HTR-8/SVneo (cell line): ENCODE measurements around the gene GMPR.
A peak's percentile ranks its signal among the peaks of the same experiment; 100 is the strongest.

Experiments
- DNase-seq: peaks from one replicate; pipeline ENCODE4 v3.0.0; 2011; ENCODE audit warnings: low spot score, mixed read lengths; ENCODE audit not compliant: insufficient read length
- FAIRE-seq: peaks from 2 replicates; lab custom pipeline; 2011; peaks lifted over from hg19 to GRCh38; lab: Jason Lieb, UNC

GMPR gene

GRCh38 chr6:16292942-16293341, 54.6 kb downstream of the GMPR start:
- DNase-seq, result no peak
- no peak for FAIRE-seq

GRCh38 chr6:16294371-16294770, 56.0 kb downstream of the GMPR start:
- no peak for FAIRE-seq
- no peak for DNase-seq

DNA sequence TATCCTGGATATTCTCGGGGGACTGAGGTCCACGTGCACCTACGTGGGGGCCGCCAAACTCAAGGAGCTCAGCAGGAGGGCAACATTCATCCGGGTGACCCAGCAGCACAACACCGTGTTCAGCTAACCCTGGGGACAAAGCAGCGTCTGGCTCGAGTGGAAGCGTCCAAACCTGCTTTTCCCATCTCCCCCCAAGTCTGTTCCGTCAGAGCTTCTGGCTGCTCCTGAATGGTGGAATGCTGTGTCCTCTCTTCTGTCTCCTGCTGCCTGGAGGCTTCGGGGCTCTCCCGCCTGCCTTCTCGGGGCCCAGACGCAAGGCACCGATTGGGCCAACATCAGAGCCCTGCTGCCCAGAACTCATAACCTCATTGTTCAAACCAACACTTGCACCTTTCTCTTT, 56.7 kb downstream of the GMPR start:
- FAIRE-seq, result no peak
- DNase-seq, result no peak

GRCh38 chr6:16295471-16295870, 57.1 kb downstream of the GMPR start:
- no peak for FAIRE-seq
- DNase-seq, result no peak

DNA sequence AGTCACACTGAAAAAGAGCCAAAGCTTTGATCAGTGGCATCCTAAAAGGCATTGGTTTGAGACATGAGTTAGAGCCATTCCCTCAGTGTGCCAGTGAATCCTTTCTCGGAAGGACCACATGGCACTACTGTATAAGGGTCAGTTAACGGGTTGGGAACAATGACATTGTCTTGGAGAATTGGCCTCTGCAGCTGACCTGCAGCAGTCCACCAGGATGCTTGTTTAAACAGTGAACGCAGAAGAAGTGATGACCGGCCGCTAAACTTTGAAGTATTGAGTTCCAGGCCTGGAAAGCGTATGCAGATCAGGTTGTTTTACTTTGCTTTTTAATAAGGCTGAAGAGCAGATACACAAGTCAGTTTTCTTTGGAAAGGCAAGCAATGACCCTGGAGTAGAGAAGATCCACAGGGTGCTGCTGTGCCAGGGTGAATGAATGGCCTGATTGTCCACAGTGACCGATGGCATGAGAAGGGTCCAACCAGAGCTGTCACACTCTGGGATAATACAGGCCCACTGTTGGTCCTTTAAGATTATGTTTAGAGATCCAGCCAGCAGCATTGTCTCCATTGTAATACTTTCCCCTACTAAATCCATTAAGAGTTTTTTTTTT, 57.8 kb downstream of the GMPR start:
- DNase-seq (no peak), FAIRE-seq (no peak)

GRCh38 chr6:16299861-16300260, 61.5 kb downstream of the GMPR start:
- FAIRE-seq (no peak), DNase-seq (no peak)

GRCh38 chr6:16301511-16301910, 63.1 kb downstream of the GMPR start:
- FAIRE-seq (no peak), DNase-seq (no peak)

DNA sequence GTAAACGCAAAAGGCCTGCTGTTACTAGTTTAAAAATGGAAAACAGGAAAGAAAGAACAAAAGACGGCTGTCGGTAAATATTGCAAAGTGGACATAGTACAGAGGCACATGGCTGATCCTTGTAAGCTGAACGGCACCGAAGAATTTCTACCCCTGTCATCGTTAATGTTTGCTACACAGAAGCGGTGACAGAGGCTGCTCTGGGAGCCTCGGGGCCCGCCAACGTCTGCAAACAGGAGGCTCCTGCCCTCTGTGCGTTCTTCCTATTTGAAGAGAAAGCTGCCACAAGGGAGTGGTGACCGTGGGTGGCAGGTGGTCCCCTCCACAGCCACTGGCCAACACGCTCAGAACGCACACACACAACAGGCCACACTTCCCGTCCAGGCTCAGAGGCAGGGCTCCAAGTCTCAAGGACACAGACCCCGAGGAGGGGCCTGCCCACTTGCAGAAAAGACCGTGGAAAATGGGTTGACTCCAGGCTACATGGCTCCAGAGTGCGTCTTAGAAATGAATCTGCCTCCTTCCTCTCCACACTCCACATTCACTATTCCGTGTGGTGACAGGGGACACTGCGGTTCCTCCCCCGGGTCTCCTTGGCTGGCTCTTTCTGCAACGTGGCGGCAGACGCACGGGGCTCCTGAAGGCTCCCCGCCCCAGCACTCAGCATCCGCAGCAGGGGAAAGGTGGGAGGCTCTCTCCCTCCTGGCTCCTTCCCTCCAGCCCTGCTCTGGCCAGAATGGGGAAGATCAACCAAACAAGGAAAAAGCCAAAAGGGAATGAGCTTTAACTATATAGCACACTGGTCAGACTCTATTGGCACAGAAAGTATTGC, 64.5 kb downstream of the GMPR start:
- FAIRE-seq (no peak), DNase-seq (no peak)

DNA sequence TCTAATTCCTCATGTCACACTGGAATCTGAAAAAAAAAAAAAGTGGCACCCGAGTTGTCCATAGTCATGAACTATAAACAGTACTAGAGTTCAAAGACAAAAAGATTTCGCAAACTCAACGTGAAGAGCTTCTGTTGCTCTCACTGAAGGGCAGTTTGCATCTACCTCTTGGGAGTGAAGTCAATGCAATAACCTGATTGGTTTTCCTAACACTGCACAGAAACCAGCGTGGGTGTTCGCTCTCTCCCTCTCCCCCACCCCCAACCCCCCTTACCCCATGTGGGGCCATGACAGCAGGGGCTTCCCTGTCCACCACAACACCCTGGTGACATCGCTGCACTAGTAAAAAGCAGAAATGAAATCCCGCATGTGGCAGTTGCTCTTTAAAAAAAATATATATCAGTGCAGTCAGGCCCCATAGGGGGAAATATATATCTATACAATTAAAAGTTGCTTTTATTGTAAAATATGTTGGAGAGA, 66.9 kb downstream of the GMPR start:
- DNase-seq (no peak), FAIRE-seq (no peak)

GRCh38 chr6:16305788-16306187, 67.4 kb downstream of the GMPR start:
- no peak for FAIRE-seq
- DNase-seq, result no peak

GRCh38 chr6:16306334-16306733, 67.9 kb downstream of the GMPR start:
- DNase-seq (no peak), FAIRE-seq (no peak)

- FAIRE-seq (no peak), DNase-seq (no peak)
Observed at GRCh38 chr6:16311763-16312162, 73.4 kb downstream of the GMPR start.

GRCh38 chr6:16313732-16314131, 75.3 kb downstream of the GMPR start:
- DNase-seq (no peak), FAIRE-seq (no peak)

DNA sequence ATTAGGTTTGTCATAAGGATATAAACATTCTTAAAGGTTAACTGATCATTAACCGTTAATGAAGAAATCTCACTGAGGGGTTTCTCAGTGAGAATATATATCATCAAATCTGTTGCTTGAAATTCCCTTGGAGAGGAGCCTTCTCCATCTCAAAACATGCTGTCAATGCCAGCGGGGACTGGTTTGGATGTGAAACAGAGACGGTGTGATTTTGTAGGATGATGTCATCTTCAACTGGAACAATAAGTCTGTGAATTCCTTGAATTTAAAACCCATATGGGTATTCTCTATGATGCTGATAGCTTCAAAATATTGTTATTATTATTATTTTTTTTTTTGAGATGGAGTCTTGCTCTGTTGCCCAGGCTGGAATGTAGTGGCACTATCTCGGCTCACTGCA, 75.9 kb downstream of the GMPR start:
- no peak for FAIRE-seq

DNA sequence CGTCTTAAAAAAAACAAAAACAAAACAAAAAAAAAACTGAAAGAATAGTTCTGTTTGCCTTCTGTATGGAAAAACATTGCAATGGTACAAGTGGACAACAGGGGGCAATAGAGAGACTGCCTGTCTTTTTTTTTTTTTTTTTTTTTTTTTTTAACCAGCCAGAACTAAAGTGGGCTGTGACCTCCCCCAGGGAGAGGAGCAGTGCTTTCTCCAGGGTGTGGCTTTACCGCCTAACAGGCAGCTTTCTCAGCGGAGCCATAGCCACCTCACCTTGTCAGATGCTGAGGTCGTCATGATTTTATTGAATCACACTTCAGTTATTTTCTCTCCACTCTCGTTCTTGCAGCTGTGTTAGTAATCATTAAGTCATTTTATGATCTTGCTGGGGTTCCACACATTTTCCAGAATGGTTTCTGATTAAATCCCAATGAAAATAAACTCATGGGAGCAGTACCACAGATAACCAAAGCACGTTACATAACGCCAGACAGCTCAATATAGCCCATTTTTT, 78.4 kb downstream of the GMPR start:
- no peak for FAIRE-seq
- peak; percentile 58 for DNase-seq

More for the DNA sequence above, 75.9 kb downstream of the GMPR start:
- no peak for DNase-seq

DNA sequence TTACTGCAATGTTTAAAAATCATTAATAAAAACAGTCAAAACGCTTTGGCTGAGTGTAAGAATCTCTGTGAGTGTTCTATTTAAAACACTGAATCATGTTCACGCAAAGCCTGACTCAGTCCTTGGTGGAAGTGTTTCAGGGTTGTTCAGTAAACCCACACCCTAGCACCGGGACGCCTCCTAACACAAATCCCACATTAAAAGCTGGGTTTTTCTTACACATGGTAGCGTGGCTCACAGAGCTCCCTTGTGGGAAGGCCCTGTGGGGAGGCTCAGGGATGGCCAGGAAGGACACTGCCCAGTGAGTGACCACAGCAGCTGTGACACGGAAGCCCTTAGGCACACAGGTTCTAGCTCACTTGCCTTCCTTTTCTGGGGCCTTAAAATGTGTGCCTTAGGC, 80.2 kb downstream of the GMPR start:
- FAIRE-seq (peak; percentile 44), DNase-seq (no peak)

DNA sequence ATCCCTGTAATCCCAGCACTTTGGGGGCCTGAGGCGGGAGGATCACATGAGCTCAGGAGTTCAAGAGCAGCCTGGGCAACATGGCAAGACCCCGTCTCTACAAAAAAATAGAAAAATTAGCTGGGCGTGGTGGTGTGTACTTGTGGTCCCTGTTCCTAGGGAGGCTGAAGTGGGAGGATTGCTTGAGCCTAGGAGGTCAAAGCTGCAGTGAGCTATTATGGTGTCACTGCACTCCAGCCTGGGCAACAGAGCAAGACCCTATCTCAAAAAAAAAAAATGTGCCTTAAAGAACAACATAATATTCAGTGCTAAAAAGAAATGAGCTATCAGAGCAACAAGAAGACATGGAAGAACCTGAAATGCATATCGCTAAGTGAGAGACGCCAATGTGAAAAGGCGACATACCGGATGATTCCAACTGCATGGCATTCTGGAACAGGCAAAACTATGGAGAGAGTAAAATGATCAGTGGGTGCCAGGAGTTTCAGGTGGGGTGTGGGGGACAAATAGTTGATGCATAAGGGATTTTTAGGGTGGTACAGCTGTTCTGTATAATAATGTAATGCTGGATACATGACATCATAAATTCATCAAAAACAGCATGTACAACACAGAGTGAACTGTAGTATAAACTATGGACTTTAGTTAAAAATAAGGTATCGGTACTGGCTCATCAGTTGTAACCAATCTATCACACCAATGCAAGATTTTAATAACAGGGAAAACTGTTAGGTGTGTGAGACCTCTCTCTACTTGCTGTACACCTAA, 80.8 kb downstream of the GMPR start:
- DNase-seq (no peak), FAIRE-seq (no peak)

GRCh38 chr6:16319813-16320532, 81.6 kb downstream of the GMPR start:
- FAIRE-seq (no peak), DNase-seq (peak; percentile 76)

DNA sequence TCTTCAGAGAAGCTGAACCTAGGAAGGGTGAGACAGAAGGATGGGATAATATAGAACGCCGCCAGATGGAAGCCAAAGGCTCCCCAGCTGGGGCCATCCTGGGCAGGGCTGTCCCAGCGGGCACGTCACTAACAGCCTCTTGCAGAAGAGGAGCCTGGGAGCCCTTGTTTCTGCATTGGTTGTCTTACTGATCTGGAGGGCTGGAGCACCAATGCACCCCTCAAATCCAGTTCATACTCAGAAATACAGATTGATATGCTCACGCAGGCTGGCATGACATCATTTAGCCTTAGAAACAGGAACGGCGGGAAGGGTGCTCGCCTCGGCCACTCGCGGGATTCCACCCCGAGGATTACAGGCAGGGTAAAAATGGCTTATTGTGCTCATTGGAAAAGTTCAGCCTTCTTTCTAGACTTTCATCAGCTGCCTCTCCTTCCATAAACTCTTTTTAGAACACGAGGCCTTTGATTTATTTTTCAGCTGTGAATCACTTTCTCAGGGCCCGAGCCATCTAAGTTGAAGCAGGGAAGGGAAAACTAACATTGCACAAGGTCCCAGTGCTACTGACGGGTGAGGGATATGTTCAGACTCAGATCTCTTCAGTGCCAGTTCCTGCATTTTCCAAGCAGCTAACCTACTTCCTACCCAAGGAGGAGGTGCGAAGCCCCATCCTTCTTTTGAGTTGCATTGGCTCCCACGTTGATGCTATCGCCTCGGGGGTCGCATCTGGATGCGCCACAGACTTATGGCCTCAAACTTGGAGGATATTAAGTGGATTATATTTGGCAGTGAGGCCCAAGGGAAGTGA, 82.3 kb downstream of the GMPR start:
- FAIRE-seq (no peak), DNase-seq (no peak)
